ENCODE data around the gene PCA3. TPM values are rescaled to one million over a fixed set of nuclear protein-coding genes. Genes with fewer than 3 reads are reported as not detected.

Gene PCA3
- total and polyA plus RNA-seq, 9 of the 15 experiments (the other 6 are each of a cell fraction or from before 2014, with no cell fraction given), result not detected

GRCh38 chr9:76738402-76738801 is 25.8 kb upstream of the PCA3 start:
- intact Hi-C loops (cut with micrococcal nuclease), result no loop called here
- POLR2A ChIA-PET, result interaction anchor here (0.7 kb wide), 1 partner anchor 36 kb away, joined by 3 read pairs; no protein-coding TSS in a partner anchor
- CTCF ChIA-PET (ENCODE audit: low intra/inter-chr PET ratio), result no interaction called here

More at GRCh38 chr9:76738402-76738801, 25.8 kb upstream of the PCA3 start:
- FAIRE-seq (no peak), DNase-seq (ENCODE audit: extremely low read depth in 1 of 4, low spot score in 3 of 4) (no peak), ATAC-seq (no peak)
- no peak overlapping the region for H2AFZ ChIP-seq (ENCODE audit: low read depth, low read length)
- H3K79me2 ChIP-seq (ENCODE audit: control insufficient read depth, insufficient read depth, low read length), result no peaks in the 10 kb centered on the region
- no peaks in the 10 kb centered on the region for H3K9me3 ChIP-seq (replicated peaks; ENCODE audit: control insufficient read depth, insufficient read depth, low read depth, low read length)
- H3K4me3 ChIP-seq, result no peak overlapping the region
- no peaks in the 10 kb centered on the region for H3K4me1 ChIP-seq (replicated peaks in 1 of 2; ENCODE audit: control insufficient read depth in 2 of 2, insufficient read depth in 2 of 2, low read length in 2 of 2)
- no peak overlapping the region for H3K27ac ChIP-seq (ENCODE audit: extremely low read depth, low read depth, low read length)
- no peaks in the 10 kb centered on the region for H3K9me1 ChIP-seq (ENCODE audit: control insufficient read depth, insufficient read depth, low read length)
- in situ Hi-C loops (cut with MboI), result no loop called here
- no TSS peak for BruUV-seq (replicated peaks)
- TF ChIP-seq ESRRB (CRISPR knock-in tag; IDR thresholded peaks at IDR 0.05; ENCODE audit: borderline replicate concordance) (no peak), ZNF668 (CRISPR knock-in tag; IDR thresholded peaks at IDR 0.05) (no peak), PRDM10 (IDR thresholded peaks at IDR 0.05; ENCODE audit: partially characterized antibody) (no peak), STAT5B (CRISPR knock-in tag; IDR thresholded peaks at IDR 0.05) (no peak), E2F3 (CRISPR knock-in tag; IDR thresholded peaks at IDR 0.05) (no peak), CTBP1 (IDR thresholded peaks at IDR 0.05; ENCODE audit: borderline replicate concordance) (no peak), ELF1 (tag; IDR thresholded peaks at IDR 0.05) (no peak), MAFK (IDR thresholded peaks at IDR 0.05; ENCODE audit: low read length) (no peak), SMARCC2 (IDR thresholded peaks at IDR 0.05; ENCODE audit: low read depth) (no peak), RNF2 (IDR thresholded peaks at IDR 0.05) (no peak), CBX2 (IDR thresholded peaks at IDR 0.05; ENCODE audit: insufficient read depth, low read length, poor library complexity, severe bottlenecking) (no peak), ZNF134 (CRISPR knock-in tag; conservative IDR thresholded peaks at IDR 0.05) (no peak), ADNP (tag; IDR thresholded peaks at IDR 0.05) (no peak), SMARCE1 (IDR thresholded peaks at IDR 0.05) (no peak), RBM14 (IDR thresholded peaks at IDR 0.05; ENCODE audit: borderline replicate concordance, insufficient read depth, low read depth, low read length) (no peak), LCOR (CRISPR knock-in tag; IDR thresholded peaks at IDR 0.05) (no peak), CEBPG (CRISPR knock-in tag; IDR thresholded peaks at IDR 0.05) (no peak), CEBPG (tag; conservative IDR thresholded peaks at IDR 0.05 in 1 of 2, IDR thresholded peaks at IDR 0.05 in 1 of 2) (no peak), RCOR1 (IDR thresholded peaks at IDR 0.05; ENCODE audit: borderline replicate concordance in 1 of 2, low read depth in 2 of 2, low read length in 2 of 2) (no peak), NFIX (CRISPR knock-in tag; IDR thresholded peaks at IDR 0.05; ENCODE audit: low read depth) (no peak), SAFB2 (IDR thresholded peaks at IDR 0.05; ENCODE audit: borderline replicate concordance, low read depth, low read length, severe bottlenecking) (no peak)
- H3K4me2 ChIP-seq (ENCODE audit: insufficient read depth, low read length), result no peak overlapping the region
- WGBS (ENCODE audit: insufficient coverage, low coverage, missing lambda C conversion rate), result 0% methylated on average over 5 of the region's 5 CpGs
- no peak overlapping the region for H3K9ac ChIP-seq (ENCODE audit: insufficient read depth in 1 of 2, low read depth in 2 of 2, low read length in 2 of 2)
- H3K36me3 ChIP-seq (ENCODE audit: control insufficient read depth, insufficient read depth, low read length), result no peaks in the 10 kb centered on the region
- H4K20me1 ChIP-seq (replicated peaks; ENCODE audit: control insufficient read depth, insufficient read depth, low read length), result no peaks in the 10 kb centered on the region
- no peaks in the 10 kb centered on the region for H3K27me3 ChIP-seq (ENCODE audit: control insufficient read depth in 2 of 2, insufficient read depth in 2 of 2, low read length in 2 of 2)
